A549 (cell line): ENCODE results near the gene HEXIM2. TPM values are rescaled to one million over a fixed set of nuclear protein-coding genes. Genes with fewer than 3 reads are reported as not detected.

Experiments
- ATAC-seq, 2 experiments: fragments of 200-7000 bp in 1 of 2; fragments of >200 bp in 1 of 2; cut with Nextera tagmentation in 1 of 2; cut with Tn5 transposase in 1 of 2; 3 replicates each; pipeline versions ENCODE4 v1.8.0 to v1.9.1; 2018 to 2020; ENCODE audit warnings: mild to moderate bottlenecking in 1 of 2, moderate library complexity in 1 of 2
- CTCF ChIA-PET: fragments of 300-600 bp; sonication (Branson Sonifier 250); formaldehyde crosslinking; extraction: SDS; loops from one replicate; lab custom pipeline; 2021; ENCODE audit warnings: antibody characterized with exemption, inconsistent platforms; lab: Yijun Ruan, JAX
- POLR2A ChIA-PET: fragments of 350-600 bp; formaldehyde crosslinking; extraction: SDS; loops from one replicate; lab custom pipeline; 2021; ENCODE audit warnings: antibody characterized with exemption, inconsistent platforms; lab: Yijun Ruan, JAX
- DNase-seq, 2 experiments: peaks; one replicate each; pipeline versions ENCODE4 v3.0.0 to v3.0.0-alpha.2; 2011 to 2016; ENCODE audit warnings: low read depth in 1 of 2, low spot score in 1 of 2
- FAIRE-seq: peaks from 2 replicates; lab custom pipeline; 2011; peaks lifted over from hg19 to GRCh38; lab: Jason Lieb, UNC
- H3K27ac ChIP-seq, 2 experiments: fragments of >200 bp; sonication (Bioruptor Twin); formaldehyde crosslinking; 3 replicates each; pipeline ENCODE4 v1.5.1; 2016 to 2017
- H3K4me1 ChIP-seq: fragments of >200 bp; sonication (Bioruptor Twin); formaldehyde crosslinking; 3 replicates; pipeline ENCODE4 v1.6.1; 2016
- H3K4me2 ChIP-seq: fragments of >200 bp; sonication (Bioruptor Twin); formaldehyde crosslinking; 3 replicates; pipeline ENCODE4 v1.6.1; 2016
- H3K4me3 ChIP-seq: fragments of >200 bp; sonication (Bioruptor Twin); formaldehyde crosslinking; 3 replicates; pipeline ENCODE4 v1.5.1; 2016
- H3K9me3 ChIP-seq: fragments of >200 bp; sonication (Bioruptor Twin); formaldehyde crosslinking; 3 replicates; pipeline ENCODE4 v1.6.1; 2016
- CHD4 ChIP-seq: fragments of 200-600 bp; sonication (generic); IDR thresholded peaks from 2 replicates; pipeline ENCODE4 v1.6.1; 2016; ENCODE audit warnings: antibody characterized with exemption, mild to moderate bottlenecking, borderline replicate concordance
- CTCF ChIP-seq: fragments of >200 bp; sonication (Bioruptor Twin); formaldehyde crosslinking; IDR thresholded peaks from 3 replicates; pipeline ENCODE4 v1.5.1; 2016
- EHF ChIP-seq: fragments of 250-450 bp; sonication (Bioruptor Pico); IDR thresholded peaks from 2 replicates; pipeline ENCODE4 v1.5.0; 2020; ENCODE audit warnings: mild to moderate bottlenecking
- FOSB ChIP-seq: fragments of 250-450 bp; sonication (Bioruptor Pico); IDR thresholded peaks from 2 replicates; pipeline ENCODE4 v1.5.0; 2020; ENCODE audit warnings: mild to moderate bottlenecking, moderate library complexity
- FOXS1 ChIP-seq: fragments of 250-450 bp; sonication (Bioruptor Pico); IDR thresholded peaks from 2 replicates; pipeline ENCODE4 v1.5.0; 2020; ENCODE audit warnings: mild to moderate bottlenecking, moderate library complexity
- HEYL ChIP-seq: fragments of 250-450 bp; sonication (Bioruptor Pico); IDR thresholded peaks from 2 replicates; pipeline ENCODE4 v1.8.0; 2021; ENCODE audit warnings: mild to moderate bottlenecking, moderate library complexity
- HOXA7 ChIP-seq: fragments of 250-450 bp; sonication (Bioruptor Pico); IDR thresholded peaks from 2 replicates; pipeline ENCODE4 v1.5.0; 2020; ENCODE audit warnings: mild to moderate bottlenecking, moderate library complexity
- HOXB5 ChIP-seq: fragments of 250-450 bp; sonication (Bioruptor Pico); IDR thresholded peaks from 2 replicates; pipeline ENCODE4 v1.5.0; 2020; ENCODE audit warnings: mild to moderate bottlenecking, moderate library complexity
- JUN ChIP-seq, 2 experiments: fragments of >200 bp; sonication (Bioruptor Twin); formaldehyde crosslinking; IDR thresholded peaks; 2 replicates in 1 of 2; 3 replicates in 1 of 2; pipeline ENCODE4 v1.6.1; 2016 to 2017
- MAFK ChIP-seq: fragments of 450-650 bp; IDR thresholded peaks from 2 replicates; pipeline ENCODE4 v1.6.1; 2014; ENCODE audit not compliant: partially characterized antibody
- NPAS2 ChIP-seq: fragments of 250-450 bp; sonication (Bioruptor Pico); IDR thresholded peaks from 2 replicates; pipeline ENCODE4 v1.8.0; 2022; ENCODE audit warnings: mild to moderate bottlenecking, moderate library complexity, borderline replicate concordance
- PHF8 ChIP-seq: fragments of 200-600 bp; sonication (generic); IDR thresholded peaks from 2 replicates; pipeline ENCODE4 v1.6.1; 2016; ENCODE audit warnings: low read depth, mild to moderate bottlenecking, antibody characterized with exemption, moderate library complexity, borderline replicate concordance
- POLR2A ChIP-seq: IDR thresholded peaks from 2 replicates; pipeline ENCODE4 v1.6.1; 2012; ENCODE audit warnings: mild to moderate bottlenecking, low read length
- REST ChIP-seq: fragments of 200-600 bp; sonication (generic); IDR thresholded peaks from 2 replicates; pipeline ENCODE4 v1.6.1; 2016; ENCODE audit warnings: antibody characterized with exemption, mild to moderate bottlenecking, moderate library complexity
- ZNF302 ChIP-seq: fragments of 250-450 bp; sonication (Bioruptor Pico); IDR thresholded peaks from 2 replicates; pipeline ENCODE4 v1.9.0; 2021; ENCODE audit warnings: inconsistent platforms, mild to moderate bottlenecking, moderate library complexity
- ZSCAN20 ChIP-seq: fragments of 250-450 bp; sonication (Bioruptor Pico); IDR thresholded peaks from 2 replicates; pipeline ENCODE4 v1.8.0; 2022; ENCODE audit warnings: mild to moderate bottlenecking, moderate library complexity
- WGBS: methylation state at CpG from one replicate; pipeline ENCODE4 v1.1.6; 2017; ENCODE audit errors: missing lambda C conversion rate; 5-methylcytosine and 5-hydroxymethylcytosine counted together
- polyA plus RNA-seq, 4 experiments: library from polyadenylated mRNA; depleted of rRNA in 3 of 4; stranded (reverse); fragments of >200 nt; fragmentation: RNase III in 1 of 4; extraction: RNeasy Plus Mini Kit Qiagen cat#74134 plus additional on column Dnase treatment in 1 of 4; gene quantifications; 2 replicates in 3 of 4; 3 replicates in 1 of 4; pipeline ENCODE4 v1.2.3, GENCODE V29; 2011 to 2017
- TF ChIP-seq, protein P1 (sequence below): fragments of 150-350 bp; IDR thresholded peaks from 2 replicates; pipeline ENCODE4 v1.6.1; 2014; ENCODE audit warnings: low read depth, mild to moderate bottlenecking, low read length
- TF ChIP-seq, protein P2 (sequence below): fragments of 450-650 bp; IDR thresholded peaks from 2 replicates; pipeline ENCODE4 v1.6.1; 2014; ENCODE audit warnings: antibody characterized with exemption
- TF ChIP-seq, protein P3 (sequence below): fragments of >200 bp; sonication (Bioruptor Twin); formaldehyde crosslinking; IDR thresholded peaks from 2 replicates; pipeline ENCODE4 v1.6.1; 2016
- TF ChIP-seq, protein P4 (sequence below): fragments of 250-450 bp; sonication (Bioruptor Pico); IDR thresholded peaks from 2 replicates; pipeline ENCODE4 v1.5.0; 2021; ENCODE audit warnings: mild to moderate bottlenecking, moderate library complexity, borderline replicate concordance

Gene HEXIM2
- polyA plus RNA-seq, 2 of the 4 experiments (the other 2 are of a cell fraction), result 15.5 to 23.1 TPM

- TF ChIP-seq, protein P1, sequence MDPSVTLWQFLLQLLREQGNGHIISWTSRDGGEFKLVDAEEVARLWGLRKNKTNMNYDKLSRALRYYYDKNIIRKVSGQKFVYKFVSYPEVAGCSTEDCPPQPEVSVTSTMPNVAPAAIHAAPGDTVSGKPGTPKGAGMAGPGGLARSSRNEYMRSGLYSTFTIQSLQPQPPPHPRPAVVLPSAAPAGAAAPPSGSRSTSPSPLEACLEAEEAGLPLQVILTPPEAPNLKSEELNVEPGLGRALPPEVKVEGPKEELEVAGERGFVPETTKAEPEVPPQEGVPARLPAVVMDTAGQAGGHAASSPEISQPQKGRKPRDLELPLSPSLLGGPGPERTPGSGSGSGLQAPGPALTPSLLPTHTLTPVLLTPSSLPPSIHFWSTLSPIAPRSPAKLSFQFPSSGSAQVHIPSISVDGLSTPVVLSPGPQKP, result no peak
- TF ChIP-seq HEYL (CRISPR knock-in tag), result no peak
- TF ChIP-seq JUN (IDR thresholded peaks at IDR 0.05), result 0 out of 5 replicates have a peak, but pooled peaks of 1 of the 2 experiments have one; percentile 33
- TF ChIP-seq, all 56 proteins: peak for 1
- Histone ChIP-seq H3K4me2 (no peak overlapping the region), H3K4me1 (0 out of 3 replicates have a peak, but pooled peaks cover 3% of the 10 kb centered on the region), H3K9me3 (no peaks in the 10 kb centered on the region), H3K27ac (peak overlapping the region in 1 of 2 experiments; percentile 1; a peak in 2 of 6 replicates), H3K4me3 (no peak overlapping the region)
- ChIA-PET POLR2A (no interaction called here), CTCF (interaction anchor here (0.9 to 12.0 kb wide), 9 partner anchors 9 to 336 kb away, joined by 3 to 288 read pairs (median 6); partner anchors contain the start of genes ACBD4, HEXIM1 and PLCD3)
- 94% methylated on average over 26 of the region's 26 CpGs for WGBS
- DNase-seq, result no peak
- ATAC-seq, result no peak
- no peak for FAIRE-seq
Measured at GRCh38 chr17:45115015-45115625, 46.6 kb upstream of the HEXIM2 start.

DNA sequence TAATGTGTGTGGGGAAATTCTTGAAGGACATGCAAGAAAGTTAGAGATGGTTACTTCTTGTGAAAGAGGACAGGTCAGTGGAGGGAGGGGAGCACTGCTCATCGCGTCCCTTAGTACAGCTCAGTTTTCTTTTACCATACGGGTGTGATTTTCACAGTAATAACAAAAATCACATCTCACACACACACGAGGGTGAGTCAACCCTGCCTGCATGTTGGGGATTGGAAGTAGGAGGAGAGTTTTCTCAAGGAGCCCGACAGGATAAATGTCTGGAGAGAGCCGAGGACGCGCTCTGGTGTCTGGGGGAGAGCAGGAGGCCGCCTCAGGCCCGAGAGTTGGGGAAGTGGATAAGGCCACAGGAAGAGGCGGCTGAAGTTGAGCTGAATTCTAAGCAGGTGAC lies 45.8 kb upstream of the HEXIM2 start:
- H3K27ac ChIP-seq, result peak overlapping the region in 1 of 2 experiments; percentile 0; a peak in 1 of 6 replicates
- no peaks in the 10 kb centered on the region for H3K9me3 ChIP-seq
- DNase-seq, result no peak
- POLR2A ChIA-PET, result no interaction called here
- CTCF ChIA-PET, result interaction anchor here (0.9 to 12.0 kb wide), 10 partner anchors 7 to 337 kb away, joined by 3 to 288 read pairs (median 15); partner anchors contain the start of genes ACBD4, HEXIM1 and PLCD3
- TF ChIP-seq EHF (CRISPR knock-in tag) (no peak), FOSB (CRISPR knock-in tag) (no peak), JUN (IDR thresholded peaks at IDR 0.05) (no peak), HOXA7 (CRISPR knock-in tag) (no peak), MAFK (no peak), CHD4 (no peak), HOXB5 (CRISPR knock-in tag) (no peak), PHF8 (no peak)
- TF ChIP-seq, protein P2, sequence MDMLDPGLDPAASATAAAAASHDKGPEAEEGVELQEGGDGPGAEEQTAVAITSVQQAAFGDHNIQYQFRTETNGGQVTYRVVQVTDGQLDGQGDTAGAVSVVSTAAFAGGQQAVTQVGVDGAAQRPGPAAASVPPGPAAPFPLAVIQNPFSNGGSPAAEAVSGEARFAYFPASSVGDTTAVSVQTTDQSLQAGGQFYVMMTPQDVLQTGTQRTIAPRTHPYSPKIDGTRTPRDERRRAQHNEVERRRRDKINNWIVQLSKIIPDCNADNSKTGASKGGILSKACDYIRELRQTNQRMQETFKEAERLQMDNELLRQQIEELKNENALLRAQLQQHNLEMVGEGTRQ, result no peak
- TF ChIP-seq, protein P3, sequence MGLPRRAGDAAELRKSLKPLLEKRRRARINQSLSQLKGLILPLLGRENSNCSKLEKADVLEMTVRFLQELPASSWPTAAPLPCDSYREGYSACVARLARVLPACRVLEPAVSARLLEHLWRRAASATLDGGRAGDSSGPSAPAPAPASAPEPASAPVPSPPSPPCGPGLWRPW, result no peak
- no peak for ATAC-seq
- 0 out of 3 replicates have a peak, but pooled peaks cover 3% of the 10 kb centered on the region for H3K4me1 ChIP-seq
- 89% methylated on average over 11 of the region's 11 CpGs for WGBS
- H3K4me3 ChIP-seq, result no peak overlapping the region
- no peak for FAIRE-seq
- no peak overlapping the region for H3K4me2 ChIP-seq

DNA sequence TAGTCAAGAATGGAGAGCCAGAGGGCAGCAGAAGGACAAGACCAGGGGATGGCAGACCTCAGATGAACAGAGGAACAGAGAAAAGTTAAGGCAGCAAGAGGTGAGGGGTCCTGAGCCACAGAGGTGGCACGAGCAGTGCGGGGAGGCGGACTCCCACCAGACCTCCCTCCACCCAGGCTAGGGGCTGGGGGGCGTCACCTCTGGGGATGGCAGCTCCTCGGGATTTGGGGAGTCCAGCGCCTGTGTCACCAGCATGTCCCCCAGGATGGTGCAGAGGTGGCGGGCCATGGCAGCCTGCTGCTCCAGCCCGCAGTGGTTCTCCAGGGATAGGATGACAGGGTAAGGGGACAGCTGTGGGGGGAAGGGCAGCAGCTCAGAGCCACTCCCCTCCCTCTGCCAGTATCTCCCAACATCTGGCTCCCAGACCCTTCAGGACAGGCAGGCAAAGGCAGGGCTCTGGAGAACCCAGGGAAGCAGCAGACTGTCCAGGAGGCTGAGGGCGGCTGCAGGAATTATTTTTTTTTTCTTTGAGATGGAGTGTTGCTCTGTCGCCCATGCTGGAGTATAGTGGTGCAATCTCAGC lies 45.1 kb upstream of the HEXIM2 start:
- H3K4me2 ChIP-seq, result no peak overlapping the region
- H3K4me3 ChIP-seq, result no peak overlapping the region
- FAIRE-seq (no peak), DNase-seq (no peak), ATAC-seq (no peak)
- POLR2A ChIA-PET, result no interaction called here
- no peaks in the 10 kb centered on the region for H3K9me3 ChIP-seq
- H3K27ac ChIP-seq, result peak overlapping the region in 1 of 2 experiments; percentile 37; a peak in 2 of 6 replicates
- H3K4me1 ChIP-seq, result peaks cover 8% of the 10 kb centered on the region
- CTCF ChIA-PET, result interaction anchor here (1.0 to 12.0 kb wide), 9 partner anchors 8 to 337 kb away, joined by 3 to 288 read pairs (median 20); partner anchors contain the start of genes ACBD4, HEXIM1 and PLCD3
- 96% methylated on average over 10 of the region's 10 CpGs for WGBS
- TF ChIP-seq HOXB5 (CRISPR knock-in tag), result no peak
- no peak for TF ChIP-seq CTCF
- no peak for TF ChIP-seq REST
- TF ChIP-seq, protein P4, sequence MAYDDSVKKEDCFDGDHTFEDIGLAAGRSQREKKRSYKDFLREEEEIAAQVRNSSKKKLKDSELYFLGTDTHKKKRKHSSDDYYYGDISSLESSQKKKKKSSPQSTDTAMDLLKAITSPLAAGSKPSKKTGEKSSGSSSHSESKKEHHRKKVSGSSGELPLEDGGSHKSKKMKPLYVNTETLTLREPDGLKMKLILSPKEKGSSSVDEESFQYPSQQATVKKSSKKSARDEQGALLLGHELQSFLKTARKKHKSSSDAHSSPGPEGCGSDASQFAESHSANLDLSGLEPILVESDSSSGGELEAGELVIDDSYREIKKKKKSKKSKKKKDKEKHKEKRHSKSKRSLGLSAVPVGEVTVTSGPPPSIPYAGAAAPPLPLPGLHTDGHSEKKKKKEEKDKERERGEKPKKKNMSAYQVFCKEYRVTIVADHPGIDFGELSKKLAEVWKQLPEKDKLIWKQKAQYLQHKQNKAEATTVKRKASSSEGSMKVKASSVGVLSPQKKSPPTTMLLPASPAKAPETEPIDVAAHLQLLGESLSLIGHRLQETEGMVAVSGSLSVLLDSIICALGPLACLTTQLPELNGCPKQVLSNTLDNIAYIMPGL (CRISPR knock-in tag), result no peak
- no peak for TF ChIP-seq ZSCAN20 (CRISPR knock-in tag)
- TF ChIP-seq NPAS2 (CRISPR knock-in tag), result no peak
- TF ChIP-seq ZNF302 (CRISPR knock-in tag), result no peak
- no peak for TF ChIP-seq EHF (CRISPR knock-in tag)
- no peak for TF ChIP-seq FOXS1 (CRISPR knock-in tag)
- TF ChIP-seq POLR2A, result no peak
- TF ChIP-seq, protein P3, result no peak
